Measurements from ENCODE around the gene NFATC2IP. TPM values are rescaled to one million over a fixed set of nuclear protein-coding genes. Genes with fewer than 3 reads are reported as not detected.

Gene NFATC2IP
- total RNA-seq, 2 donors from 2014 or later: 20.0 to 65.6 TPM

- ATAC-seq: no peak
- WGBS, 2 donors: 79 to 89% methylated on average over 3 of the region's 3 CpGs
These were observed 20.5 kb upstream of the NFATC2IP start for GRCh38 chr16:28930203-28930602.

DNA sequence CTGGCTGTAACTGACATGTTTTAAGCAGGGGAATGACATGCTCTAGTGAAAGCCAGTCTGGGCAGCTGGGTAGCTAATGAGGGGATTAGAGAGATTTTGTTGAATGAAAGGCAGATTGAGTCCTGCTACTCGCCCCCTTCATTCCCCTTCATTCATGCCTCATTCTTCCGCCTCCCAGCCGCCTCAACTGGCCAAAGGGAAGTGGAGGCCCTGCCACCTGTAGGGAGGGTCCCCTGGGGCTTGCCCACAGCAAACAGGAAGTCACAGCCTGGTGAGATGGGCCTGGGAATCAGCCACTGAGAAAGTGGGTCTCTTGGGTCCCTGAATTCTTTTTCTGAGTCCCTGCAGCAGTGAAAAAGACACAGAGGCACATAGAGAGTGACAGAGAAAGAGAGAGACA lies 20.1 kb upstream of the NFATC2IP start:
- TF ChIP-seq CTCF (IDR thresholded peaks at IDR 0.05) (no peak), POLR2A (IDR thresholded peaks at IDR 0.05) (no peak)
- no peak for ATAC-seq
- no peaks in the 10 kb centered on the region for H3K36me3 ChIP-seq (replicated peaks in 1 of 2; ENCODE audit: insufficient read depth in 1 of 2, low read depth in 2 of 2)
- H3K4me1 ChIP-seq: no peaks in the 10 kb centered on the region
- intact Hi-C loops (cut with DNase I): loop anchor here (10.0 kb wide), 1 partner anchor 56 kb away; the partner anchor contains the start of gene ATP2A1
- DNase-seq: no peak
- H3K27ac ChIP-seq: no peak overlapping the region
- 72 to 81% methylated on average over 3 of the region's 3 CpGs for WGBS, 2 donors
- no peak overlapping the region for H3K4me3 ChIP-seq
- H3K27me3 ChIP-seq: no peaks in the 10 kb centered on the region
- no peaks in the 10 kb centered on the region for H3K9me3 ChIP-seq

More at GRCh38 chr16:28930203-28930602, 20.5 kb upstream of the NFATC2IP start:
- no peak overlapping the region for H3K27ac ChIP-seq
- H3K4me1 ChIP-seq: no peaks in the 10 kb centered on the region
- no peak for DNase-seq
- H3K4me3 ChIP-seq: no peak overlapping the region
- no peaks in the 10 kb centered on the region for H3K9me3 ChIP-seq
- TF ChIP-seq POLR2A (IDR thresholded peaks at IDR 0.05) (no peak), CTCF (IDR thresholded peaks at IDR 0.05) (no peak)
- no peaks in the 10 kb centered on the region for H3K36me3 ChIP-seq (replicated peaks in 1 of 2; ENCODE audit: insufficient read depth in 1 of 2, low read depth in 2 of 2)
- intact Hi-C loops (cut with DNase I): loop anchor here (10.0 kb wide), 1 partner anchor 55 kb away; the partner anchor contains the start of gene ATP2A1
- H3K27me3 ChIP-seq: no peaks in the 10 kb centered on the region

- TF ChIP-seq POLR2A (IDR thresholded peaks at IDR 0.05) (no peak), CTCF (IDR thresholded peaks at IDR 0.05) (no peak)
- no peak within 1 kb of the TSS for H3K4me3 ChIP-seq
- ATAC-seq (no peak), DNase-seq (no peak)
- intact Hi-C loops (cut with DNase I): loop anchor here (10.0 kb wide), 1 partner anchor 57 kb away; the partner anchor contains the start of gene ATP2A1
- no peaks in the 10 kb centered on the region for H3K9me3 ChIP-seq
- 87 to 93% methylated on average over 10 of the region's 10 CpGs for WGBS, 2 donors
- H3K27me3 ChIP-seq: no peaks in the 10 kb centered on the region
- H3K36me3 ChIP-seq (replicated peaks in 1 of 2; ENCODE audit: insufficient read depth in 1 of 2, low read depth in 2 of 2): no peaks in the 10 kb centered on the region
- peaks cover 11% of the 10 kb centered on the region for H3K4me1 ChIP-seq
- no peak within 1 kb of the TSS for H3K27ac ChIP-seq
These were observed 18.9 kb upstream of the NFATC2IP start, which contains the start of gene CD19 for GRCh38 chr16:28931801-28932225. CD19 (plus strand) TSS chr16:28931971; CDS start chr16:28932001, 30 bp downstream.

DNA sequence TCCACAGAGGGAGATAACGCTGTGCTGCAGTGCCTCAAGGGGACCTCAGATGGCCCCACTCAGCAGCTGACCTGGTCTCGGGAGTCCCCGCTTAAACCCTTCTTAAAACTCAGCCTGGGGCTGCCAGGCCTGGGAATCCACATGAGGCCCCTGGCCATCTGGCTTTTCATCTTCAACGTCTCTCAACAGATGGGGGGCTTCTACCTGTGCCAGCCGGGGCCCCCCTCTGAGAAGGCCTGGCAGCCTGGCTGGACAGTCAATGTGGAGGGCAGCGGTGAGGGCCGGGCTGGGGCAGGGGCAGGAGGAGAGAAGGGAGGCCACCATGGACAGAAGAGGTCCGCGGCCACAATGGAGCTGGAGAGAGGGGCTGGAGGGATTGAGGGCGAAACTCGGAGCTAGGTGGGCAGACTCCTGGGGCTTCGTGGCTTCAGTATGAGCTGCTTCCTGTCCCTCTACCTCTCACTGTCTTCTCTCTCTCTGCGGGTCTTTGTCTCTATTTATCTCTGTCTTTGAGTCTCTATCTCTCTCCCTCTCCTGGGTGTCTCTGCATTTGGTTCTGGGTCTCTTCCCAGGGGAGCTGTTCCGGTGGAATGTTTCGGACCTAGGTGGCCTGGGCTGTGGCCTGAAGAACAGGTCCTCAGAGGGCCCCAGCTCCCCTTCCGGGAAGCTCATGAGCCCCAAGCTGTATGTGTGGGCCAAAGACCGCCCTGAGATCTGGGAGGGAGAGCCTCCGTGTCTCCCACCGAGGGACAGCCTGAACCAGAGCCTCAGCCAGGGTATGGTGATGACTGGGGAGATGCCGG lies 18.2 kb upstream of the NFATC2IP start:
- Histone ChIP-seq H3K4me1 (peaks cover 12% of the 10 kb centered on the region), H3K36me3 (replicated peaks in 1 of 2; ENCODE audit: insufficient read depth in 1 of 2, low read depth in 2 of 2) (no peaks in the 10 kb centered on the region), H3K4me3 (no peak overlapping the region), H3K27ac (no peak overlapping the region), H3K27me3 (no peaks in the 10 kb centered on the region), H3K9me3 (no peaks in the 10 kb centered on the region)
- intact Hi-C loops (cut with DNase I): loop anchor here (10.0 kb wide), 1 partner anchor 58 kb away; the partner anchor contains the start of gene ATP2A1
- TF ChIP-seq CTCF (IDR thresholded peaks at IDR 0.05) (no peak), POLR2A (IDR thresholded peaks at IDR 0.05) (no peak)
- no peak for DNase-seq
- WGBS, 2 donors: 79 to 80% methylated on average over 14 to 18 of the region's 20 CpGs
- ATAC-seq: no peak

All from body of pancreas (tissue), 4 donors.